GM04503 (cell line): ENCODE measurements around the gene RPTOR.
"Not testable (repeated sequence)": the region's sequence is repeated elsewhere in the genome, so short reads cannot be mapped to it uniquely, and the experiment has no call there.

Experiments used
- DNase-seq: peaks from one replicate; pipeline ENCODE4 v3.0.0-alpha.2; 2012; ENCODE audit warnings: low read depth

RPTOR gene

GRCh38 chr17:80799538-80800480, 255.2 kb downstream of the RPTOR start:
- DNase-seq: no peak

DNA sequence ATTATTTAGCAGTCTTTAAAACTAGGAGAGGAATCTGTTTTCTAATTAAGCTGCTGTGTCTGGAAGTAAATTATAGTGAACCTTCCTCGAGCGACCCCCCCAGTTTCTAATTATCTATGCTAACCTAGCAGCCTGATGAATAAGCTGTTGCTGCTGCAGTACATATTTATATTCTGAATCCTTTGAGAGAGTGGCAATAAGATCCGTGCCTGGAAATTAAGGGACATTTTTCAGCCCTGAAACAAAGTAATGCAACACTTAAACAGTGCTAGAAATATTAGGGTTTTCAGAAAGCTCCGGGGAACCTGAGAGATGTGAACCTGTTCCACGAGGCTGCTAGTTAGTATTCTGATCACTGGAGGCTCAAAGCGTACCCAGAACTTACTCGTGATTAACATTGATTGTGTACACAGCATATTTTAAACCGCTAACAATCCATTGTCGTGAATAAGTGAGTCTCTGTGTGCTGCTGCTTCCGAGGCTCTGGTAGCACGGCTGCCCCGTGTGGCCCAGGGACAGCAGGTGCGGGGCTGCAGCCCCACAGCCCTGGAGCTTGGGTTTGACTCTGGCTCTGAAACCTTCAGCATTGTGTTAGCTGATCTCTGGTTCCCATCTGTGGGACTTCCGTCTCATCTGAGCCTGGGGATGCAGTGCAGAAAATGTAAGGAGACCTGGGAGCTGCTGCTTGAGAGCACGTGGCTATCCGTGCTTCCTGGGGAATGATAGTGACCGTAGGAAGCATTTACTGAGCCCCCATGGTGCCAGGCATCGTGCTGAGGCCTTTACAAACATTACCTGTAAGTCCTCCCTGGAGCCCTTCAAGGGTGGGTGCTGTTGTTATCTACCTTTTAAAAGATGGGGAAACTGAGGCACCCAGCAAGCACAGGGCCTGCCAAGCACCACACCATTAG, 256.1 kb downstream of the RPTOR start:
- no peak for DNase-seq

- DNase-seq: no peak
Measured at GRCh38 chr17:80802626-80803450, 258.2 kb downstream of the RPTOR start.

GRCh38 chr17:80803451-80804428, 259.1 kb downstream of the RPTOR start:
- DNase-seq: no peak

- no peak for DNase-seq
Measured at GRCh38 chr17:80804466-80804865, 259.8 kb downstream of the RPTOR start.

DNA sequence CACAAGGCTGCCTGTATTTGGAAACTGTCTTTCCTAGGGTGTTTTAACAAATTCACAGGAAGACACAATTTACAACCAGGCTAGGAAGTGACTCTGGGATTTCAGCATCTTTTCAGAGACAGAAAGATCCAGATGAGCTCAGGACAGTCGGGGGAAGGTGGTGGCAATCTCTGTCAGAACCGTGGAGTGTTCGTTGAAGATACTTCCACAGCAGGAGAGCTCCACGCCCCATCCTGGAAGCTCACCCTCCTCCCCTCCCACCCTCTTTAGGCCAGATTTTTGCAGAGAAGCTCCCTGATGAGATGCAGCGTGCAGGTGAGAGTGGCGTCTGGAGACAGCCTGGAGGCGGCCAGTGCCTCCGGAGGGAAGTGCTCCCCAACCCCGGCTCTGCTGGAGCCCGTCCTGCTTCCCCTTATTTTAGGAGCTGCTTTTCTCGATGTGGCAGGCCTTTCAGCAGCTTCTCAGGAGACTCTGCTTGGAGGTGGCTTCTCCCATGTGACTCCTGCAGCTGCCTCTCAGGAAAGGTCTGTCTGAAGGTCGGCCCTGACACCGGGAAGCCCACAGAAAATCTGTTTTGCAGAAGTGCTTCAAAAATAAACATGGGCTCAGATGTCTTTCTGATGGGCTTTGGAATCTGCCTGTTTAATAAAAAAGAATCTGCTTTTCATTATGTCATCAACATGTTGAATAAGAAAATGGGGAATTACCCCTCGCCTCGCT, 260.6 kb downstream of the RPTOR start:
- DNase-seq: no peak

- DNase-seq: no peak
Measured at GRCh38 chr17:80807014-80807413, 262.4 kb downstream of the RPTOR start.

GRCh38 chr17:80807882-80808281, 263.2 kb downstream of the RPTOR start:
- no peak for DNase-seq

- DNase-seq: no peak
Measured at GRCh38 chr17:80811181-80812105, 266.8 kb downstream of the RPTOR start.

DNA sequence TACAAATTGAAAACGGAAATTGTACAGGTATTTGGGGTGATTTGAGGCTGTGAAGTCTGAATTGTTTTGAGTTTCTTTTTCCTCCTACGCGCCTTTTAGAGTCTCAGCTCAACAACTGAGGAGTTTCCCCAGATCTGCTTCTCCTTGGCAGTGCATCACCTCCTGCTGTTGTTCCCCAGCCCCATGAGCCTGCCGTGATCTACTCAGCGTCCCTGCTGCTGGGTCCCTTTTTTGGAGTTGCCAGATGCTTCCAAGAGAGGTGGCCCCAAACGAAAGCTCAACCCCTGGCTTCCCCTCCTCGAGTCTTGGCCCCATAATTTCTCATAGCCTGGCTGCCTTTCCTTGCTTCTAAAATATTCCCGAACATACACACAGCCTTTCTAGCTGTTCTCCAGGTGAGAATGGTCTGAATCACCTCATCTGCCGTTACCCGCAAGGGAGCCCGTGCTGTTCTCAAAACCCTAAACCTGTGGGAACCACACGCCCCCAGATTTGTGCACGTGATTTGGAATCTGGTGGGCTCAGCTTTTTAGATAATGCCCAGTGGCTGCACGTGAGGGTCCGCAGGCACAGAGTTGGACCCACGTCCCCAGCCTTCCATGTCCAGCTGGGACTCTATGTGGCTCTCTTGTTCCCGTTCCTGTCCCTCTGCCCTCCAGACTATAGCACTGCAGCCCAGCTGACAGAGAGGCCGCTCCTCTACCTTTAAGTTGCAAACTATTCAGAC, 267.9 kb downstream of the RPTOR start:
- DNase-seq: no peak

GRCh38 chr17:80813318-80813717, 268.7 kb downstream of the RPTOR start:
- DNase-seq: no peak

DNA sequence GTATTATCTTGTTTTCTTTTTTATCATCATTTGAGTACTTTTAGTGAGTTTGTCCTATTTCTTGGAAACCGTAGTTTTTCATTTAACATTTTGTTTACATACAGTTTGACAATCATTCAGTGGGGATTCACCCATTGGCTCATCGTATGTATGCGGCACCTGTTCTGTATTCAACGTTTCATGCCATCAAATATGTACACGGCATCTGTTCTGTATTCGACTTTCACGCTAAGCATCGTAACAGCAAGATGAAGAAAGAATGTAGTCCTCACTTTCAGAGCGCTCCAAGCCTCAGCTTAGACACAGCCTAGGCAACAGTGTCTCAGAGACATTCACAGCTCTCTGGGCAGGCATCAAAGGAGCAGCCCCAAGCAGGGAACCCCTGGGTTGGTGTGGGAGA, 269.9 kb downstream of the RPTOR start:
- DNase-seq: no peak

DNA sequence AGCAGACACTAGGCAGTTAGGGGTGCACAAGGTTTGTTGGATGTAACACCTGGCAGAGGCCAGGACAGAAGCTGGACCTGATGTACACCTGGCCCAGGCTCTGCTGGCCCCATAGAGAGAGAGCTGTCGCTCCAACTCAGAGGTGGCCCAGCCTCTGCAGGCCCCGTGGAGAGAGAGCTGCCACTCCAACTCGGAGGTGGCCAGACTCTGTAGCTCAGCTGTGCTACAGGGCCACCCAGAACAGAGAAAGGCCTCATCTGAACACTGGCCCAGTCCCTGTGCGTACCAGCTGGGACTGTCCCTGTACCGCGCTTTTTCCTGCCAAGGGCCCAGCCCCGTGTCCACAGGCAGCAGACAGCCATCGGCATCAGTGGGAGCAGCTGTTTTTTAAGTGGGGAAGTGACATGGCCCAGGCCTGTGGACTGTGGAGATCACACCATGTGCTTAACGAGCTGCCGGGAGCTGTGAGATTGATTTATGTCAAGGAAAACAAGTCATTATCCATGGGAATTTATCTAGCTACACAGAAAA, 270.6 kb downstream of the RPTOR start:
- DNase-seq: no peak

DNA sequence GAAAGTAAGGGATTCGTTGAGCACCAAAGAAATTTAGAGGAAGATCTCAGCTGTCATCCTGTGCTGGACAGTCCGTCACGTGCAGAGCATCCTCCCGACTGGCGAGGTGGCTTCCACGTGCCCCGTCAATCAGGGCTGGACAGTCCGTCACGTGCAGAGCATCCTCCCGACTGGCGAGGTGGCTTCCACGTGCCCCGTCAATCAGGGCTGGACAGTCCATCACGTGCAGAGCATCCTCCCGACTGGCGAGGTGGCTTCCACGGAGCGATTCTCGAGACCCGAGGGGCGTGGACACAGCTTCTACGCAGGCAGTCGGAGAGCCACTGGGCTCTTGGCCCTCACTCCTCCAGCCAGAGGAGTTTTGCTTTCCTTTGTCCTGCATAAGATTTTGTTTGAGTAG, 271.1 kb downstream of the RPTOR start:
- not testable (repeated sequence) for DNase-seq

- DNase-seq: no peak
Measured at GRCh38 chr17:80816241-80817103, 271.8 kb downstream of the RPTOR start.

- DNase-seq: no peak
Measured at GRCh38 chr17:80817321-80817845, 272.7 kb downstream of the RPTOR start.

DNA sequence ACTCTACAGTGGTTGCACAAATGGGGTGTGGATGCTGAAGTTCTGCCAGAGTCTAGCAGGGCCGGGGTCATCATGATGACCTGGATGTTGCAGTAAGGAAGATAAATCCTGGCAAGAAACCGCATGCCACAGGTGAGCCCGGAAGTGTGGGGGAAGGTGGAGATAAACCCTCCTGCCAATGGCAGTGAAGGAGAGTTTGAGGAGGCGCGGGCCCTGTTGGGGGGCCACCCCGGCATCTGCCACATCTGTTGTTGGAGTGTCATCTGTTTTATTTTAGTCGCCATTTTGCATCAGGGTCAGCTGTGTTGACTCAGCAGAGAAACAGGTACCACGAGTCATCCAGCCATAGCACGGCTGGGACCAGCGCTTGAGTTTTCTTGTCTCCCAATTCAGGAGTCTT, 273.2 kb downstream of the RPTOR start:
- DNase-seq: no peak
